Measurements from ENCODE around the gene KCTD8.
"Not testable (repeated sequence)": the region's sequence is repeated elsewhere in the genome, so short reads cannot be mapped to it uniquely, and the experiment has no call there.

Gene KCTD8

GRCh38 chr4:44326741-44327140 is 121.9 kb downstream of the KCTD8 start:
- no peak for DNase-seq (ENCODE audit: low read depth, low spot score)

GRCh38 chr4:44320833-44321232 is 127.8 kb downstream of the KCTD8 start:
- no peak for DNase-seq (ENCODE audit: low read depth, low spot score)

- no peak for DNase-seq (ENCODE audit: low read depth, low spot score)
Measured at GRCh38 chr4:44319129-44319528, 129.5 kb downstream of the KCTD8 start.

- no peak for DNase-seq (ENCODE audit: low read depth, low spot score)
Measured at GRCh38 chr4:44313702-44314101, 134.9 kb downstream of the KCTD8 start.

- no peak for DNase-seq (ENCODE audit: low read depth, low spot score)
Measured at GRCh38 chr4:44287505-44287904, 161.1 kb downstream of the KCTD8 start.

- no peak for DNase-seq (ENCODE audit: low read depth, low spot score)
Measured at GRCh38 chr4:44279469-44279868, 169.1 kb downstream of the KCTD8 start.

GRCh38 chr4:44279066-44279465 is 169.5 kb downstream of the KCTD8 start:
- DNase-seq (ENCODE audit: low read depth, low spot score): no peak

- no peak for DNase-seq (ENCODE audit: low read depth, low spot score)
Measured at GRCh38 chr4:44257461-44257860, 191.1 kb downstream of the KCTD8 start.

- no peak for DNase-seq (ENCODE audit: low read depth, low spot score)
Measured at GRCh38 chr4:44256414-44256813, 192.2 kb downstream of the KCTD8 start.

GRCh38 chr4:44237643-44238042 is 211.0 kb downstream of the KCTD8 start:
- DNase-seq (ENCODE audit: low read depth, low spot score): no peak

GRCh38 chr4:44235897-44236296 is 212.7 kb downstream of the KCTD8 start:
- DNase-seq (ENCODE audit: low read depth, low spot score): no peak

- DNase-seq (ENCODE audit: low read depth, low spot score): no peak
Measured at GRCh38 chr4:44232262-44232661, 216.3 kb downstream of the KCTD8 start.

GRCh38 chr4:44231006-44231405 is 217.6 kb downstream of the KCTD8 start:
- DNase-seq (ENCODE audit: low read depth, low spot score): no peak

GRCh38 chr4:44228326-44228725 is 220.3 kb downstream of the KCTD8 start:
- DNase-seq (ENCODE audit: low read depth, low spot score): no peak

GRCh38 chr4:44221407-44221806 is 227.2 kb downstream of the KCTD8 start:
- no peak for DNase-seq (ENCODE audit: low read depth, low spot score)

- DNase-seq (ENCODE audit: low read depth, low spot score): no peak
Measured at GRCh38 chr4:44210750-44211149, 237.9 kb downstream of the KCTD8 start.

GRCh38 chr4:44196796-44197195 is 251.8 kb downstream of the KCTD8 start:
- DNase-seq (ENCODE audit: low read depth, low spot score): no peak

GRCh38 chr4:44194365-44194764 is 254.2 kb downstream of the KCTD8 start:
- no peak for DNase-seq (ENCODE audit: low read depth, low spot score)

- no peak for DNase-seq (ENCODE audit: low read depth, low spot score)
Measured at GRCh38 chr4:44186850-44187246, 261.8 kb downstream of the KCTD8 start.

GRCh38 chr4:44186096-44186849 is 262.3 kb downstream of the KCTD8 start:
- no peak for DNase-seq (ENCODE audit: low read depth, low spot score)

GRCh38 chr4:44181491-44182349 is 266.9 kb downstream of the KCTD8 start:
- not testable (repeated sequence) for DNase-seq (ENCODE audit: low read depth, low spot score)

GRCh38 chr4:44167766-44168165 is 280.8 kb downstream of the KCTD8 start:
- DNase-seq (ENCODE audit: low read depth, low spot score): not testable (repeated sequence)

- DNase-seq (ENCODE audit: low read depth, low spot score): no peak
Measured at GRCh38 chr4:44165938-44166337, 282.7 kb downstream of the KCTD8 start.
